Measurements from ENCODE around the gene IL3. TPM values are rescaled to one million over a fixed set of nuclear protein-coding genes. Genes with fewer than 3 reads are reported as not detected.

Gene IL3
- total RNA-seq, 4 donors from 2014 or later: not detected

GRCh38 chr5:132027027-132027426 lies 33.4 kb upstream of the IL3 start:
- DNase-seq: no peak
- H3K27ac ChIP-seq: no peak overlapping the region
- no peaks in the 10 kb centered on the region for H3K4me1 ChIP-seq
- H3K27me3 ChIP-seq: no peaks in the 10 kb centered on the region
- no peak overlapping the region for H3K4me3 ChIP-seq
- no peaks in the 10 kb centered on the region for H3K36me3 ChIP-seq
- 60 to 80% methylated on average over 1 of the region's 2 CpGs for WGBS, 2 donors
- TF ChIP-seq POLR2A (IDR thresholded peaks at IDR 0.05) (no peak), CTCF (IDR thresholded peaks at IDR 0.05) (no peak)
- intact Hi-C loops (cut with DNase I): no loop called here
- no peaks in the 10 kb centered on the region for H3K9me3 ChIP-seq

- intact Hi-C loops (cut with DNase I): no loop called here
- Histone ChIP-seq H3K4me3 (no peak overlapping the region), H3K36me3 (no peaks in the 10 kb centered on the region), H3K9me3 (no peaks in the 10 kb centered on the region), H3K27ac (no peak overlapping the region), H3K27me3 (no peaks in the 10 kb centered on the region), H3K4me1 (no peaks in the 10 kb centered on the region)
- WGBS, 2 donors: 79 to 80% methylated on average over 4 of the region's 4 CpGs
- TF ChIP-seq CTCF (IDR thresholded peaks at IDR 0.05): no peak
- TF ChIP-seq POLR2A (IDR thresholded peaks at IDR 0.05): no peak
- DNase-seq: no peak
These were observed 30.7 kb upstream of the IL3 start for GRCh38 chr5:132029609-132030330.

DNA sequence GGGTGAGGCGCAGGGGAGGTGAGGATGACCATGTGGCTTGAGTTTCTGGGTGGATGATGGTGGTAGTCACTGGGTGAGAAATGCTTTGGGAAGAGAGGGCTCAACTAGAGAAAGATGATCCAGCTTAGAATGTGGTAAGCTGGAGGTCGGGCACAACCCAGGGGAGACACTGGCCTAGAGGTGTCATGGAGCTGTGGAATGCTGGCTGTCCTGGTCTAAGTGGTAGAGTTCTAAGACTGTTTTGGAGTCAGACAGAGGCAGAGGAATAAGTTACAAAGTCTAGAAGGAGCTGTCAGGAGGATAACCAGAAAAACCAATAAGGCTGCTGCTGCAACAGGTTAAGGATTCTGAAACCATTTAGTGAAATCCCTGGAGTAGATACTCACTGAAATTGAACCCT lies 29.8 kb upstream of the IL3 start:
- Histone ChIP-seq H3K4me3 (no peak overlapping the region), H3K9me3 (no peaks in the 10 kb centered on the region), H3K36me3 (no peaks in the 10 kb centered on the region), H3K4me1 (no peaks in the 10 kb centered on the region), H3K27ac (no peak overlapping the region), H3K27me3 (no peaks in the 10 kb centered on the region)
- intact Hi-C loops (cut with DNase I): no loop called here
- TF ChIP-seq POLR2A (IDR thresholded peaks at IDR 0.05) (no peak), CTCF (IDR thresholded peaks at IDR 0.05) (no peak)
- WGBS, 2 donors: 85 to 93% methylated on average over 2 of the region's 2 CpGs
- DNase-seq: no peak

DNA sequence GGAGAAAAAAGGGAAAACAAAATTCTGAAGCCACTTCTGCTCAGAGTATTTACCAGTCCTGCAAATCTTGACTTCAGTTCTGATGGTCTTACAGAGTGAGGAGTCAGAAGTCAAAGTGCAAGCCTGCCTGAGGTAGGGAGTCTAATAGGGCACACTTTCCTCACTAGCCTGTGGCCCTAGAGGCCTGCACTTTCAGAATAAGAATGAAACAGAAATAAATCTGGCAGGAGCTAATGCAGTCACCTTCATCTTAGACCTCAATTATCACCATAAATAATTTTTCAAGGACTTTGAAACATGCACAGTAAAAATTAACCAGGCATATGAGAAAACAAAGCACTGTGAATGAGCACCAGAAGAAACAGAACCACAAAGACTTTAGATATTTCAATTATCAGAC lies 28.3 kb upstream of the IL3 start:
- DNase-seq: no peak
- Histone ChIP-seq H3K36me3 (no peaks in the 10 kb centered on the region), H3K27ac (no peak overlapping the region), H3K4me3 (no peak overlapping the region), H3K4me1 (no peaks in the 10 kb centered on the region), H3K27me3 (no peaks in the 10 kb centered on the region), H3K9me3 (no peaks in the 10 kb centered on the region)
- intact Hi-C loops (cut with DNase I): no loop called here
- TF ChIP-seq POLR2A (IDR thresholded peaks at IDR 0.05) (no peak), CTCF (IDR thresholded peaks at IDR 0.05) (no peak)

GRCh38 chr5:132033122-132033521 lies 27.3 kb upstream of the IL3 start:
- intact Hi-C loops (cut with DNase I): no loop called here
- H3K27ac ChIP-seq: no peak overlapping the region
- no peaks in the 10 kb centered on the region for H3K4me1 ChIP-seq
- 57 to 59% methylated on average over 4 of the region's 4 CpGs for WGBS, 2 donors
- no peaks in the 10 kb centered on the region for H3K9me3 ChIP-seq
- no peaks in the 10 kb centered on the region for H3K36me3 ChIP-seq
- TF ChIP-seq POLR2A (IDR thresholded peaks at IDR 0.05): no peak
- H3K4me3 ChIP-seq: no peak overlapping the region
- no peak for DNase-seq
- no peaks in the 10 kb centered on the region for H3K27me3 ChIP-seq

- peaks cover 0 to 6% (median 0%) of the 10 kb centered on the region in 4 donors for H3K27me3 ChIP-seq
- H3K27ac ChIP-seq: no peak overlapping the region
- DNase-seq: no peak
- 32 to 45% methylated on average over 2 of the region's 2 CpGs for WGBS, 2 donors
- H3K4me1 ChIP-seq: no peaks in the 10 kb centered on the region
- TF ChIP-seq POLR2A (IDR thresholded peaks at IDR 0.05): no peak
- TF ChIP-seq CTCF (IDR thresholded peaks at IDR 0.05): no peak
- H3K4me3 ChIP-seq: no peak overlapping the region
- H3K9me3 ChIP-seq: no peaks in the 10 kb centered on the region
- intact Hi-C loops (cut with DNase I): no loop called here
- no peaks in the 10 kb centered on the region for H3K36me3 ChIP-seq
These were observed 23.1 kb upstream of the IL3 start for GRCh38 chr5:132037353-132037752.
